ENCODE results near the gene NCAPD2.

Gene NCAPD2

GRCh38 chr12:6493497-6494257 is at the start of gene NCAPD2:
Gene NCAPD2 (plus strand): TSS chr12:6494102. CDS start chr12:6495099, 997 bp downstream.
- H3K27me3 ChIP-seq (ENCODE audit: low read depth): no peaks in the 10 kb centered on the region
- in situ Hi-C loops (cut with MboI; ENCODE audit: low sequenced_read_pairs): no loop called here
- DNase-seq (ENCODE audit: low spot score in 2 of 2): peak; percentile 97
- H3K4me3 ChIP-seq: peak within 1 kb of the TSS; percentile 81
- H3K4me1 ChIP-seq: peaks cover 21% of the 10 kb centered on the region
- H3K9me3 ChIP-seq: no peaks in the 10 kb centered on the region
- H3K36me3 ChIP-seq (replicated peaks): peaks cover 47% of the 10 kb centered on the region

GRCh38 chr12:6444704-6445688 is 48.9 kb upstream of the NCAPD2 start, which contains the start of gene CD27:
Gene CD27 (plus strand): TSS chr12:6444955. CDS start chr12:6445096, 141 bp downstream.
- DNase-seq (ENCODE audit: low spot score in 2 of 2): no peak
- no peaks in the 10 kb centered on the region for H3K36me3 ChIP-seq (replicated peaks)
- no peaks in the 10 kb centered on the region for H3K4me1 ChIP-seq
- H3K27me3 ChIP-seq (ENCODE audit: low read depth): 0 out of 2 replicates have a peak, but pooled peaks cover 3% of the 10 kb centered on the region
- no peaks in the 10 kb centered on the region for H3K9me3 ChIP-seq
- in situ Hi-C loops (cut with MboI; ENCODE audit: low sequenced_read_pairs): no loop called here
- no peak within 1 kb of the TSS for H3K4me3 ChIP-seq

- H3K27me3 ChIP-seq (ENCODE audit: low read depth): no peaks in the 10 kb centered on the region
- H3K9me3 ChIP-seq: no peaks in the 10 kb centered on the region
- H3K36me3 ChIP-seq (replicated peaks): no peaks in the 10 kb centered on the region
- no peak overlapping the region for H3K4me3 ChIP-seq
- no peak for DNase-seq (ENCODE audit: low spot score in 2 of 2)
- peaks cover 8% of the 10 kb centered on the region; the same call in 1 of the 2 replicates for H3K4me1 ChIP-seq
- in situ Hi-C loops (cut with MboI; ENCODE audit: low sequenced_read_pairs): loop anchor here (10.0 kb wide), 1 partner anchor 385 kb away; no protein-coding TSS in a partner anchor
Measured at GRCh38 chr12:6450091-6450868, 43.6 kb upstream of the NCAPD2 start.

- DNase-seq (ENCODE audit: low spot score in 2 of 2): no peak
- Histone ChIP-seq H3K27me3 (ENCODE audit: low read depth) (no peaks in the 10 kb centered on the region), H3K36me3 (replicated peaks) (no peaks in the 10 kb centered on the region), H3K4me3 (no peak overlapping the region), H3K9me3 (no peaks in the 10 kb centered on the region), H3K4me1 (peaks cover 8% of the 10 kb centered on the region; the same call in 1 of the 2 replicates)
- in situ Hi-C loops (cut with MboI; ENCODE audit: low sequenced_read_pairs): loop anchor here (10.0 kb wide), 1 partner anchor 386 kb away; no protein-coding TSS in a partner anchor
Measured at GRCh38 chr12:6450869-6451347, 43.0 kb upstream of the NCAPD2 start.

GRCh38 chr12:6451348-6452244 is 42.3 kb upstream of the NCAPD2 start, which contains the start of gene TAPBPL:
Gene TAPBPL (plus strand): TSS chr12:6452042. CDS start chr12:6452249, 207 bp downstream.
- Histone ChIP-seq H3K9me3 (no peaks in the 10 kb centered on the region), H3K36me3 (replicated peaks) (no peaks in the 10 kb centered on the region), H3K4me1 (peaks cover 8% of the 10 kb centered on the region; the same call in 1 of the 2 replicates), H3K27me3 (ENCODE audit: low read depth) (no peaks in the 10 kb centered on the region), H3K4me3 (no peak within 1 kb of the TSS; the same call in 1 of the 2 replicates)
- in situ Hi-C loops (cut with MboI; ENCODE audit: low sequenced_read_pairs): loop anchor here (10.0 kb wide), 1 partner anchor 387 kb away; no protein-coding TSS in a partner anchor
- DNase-seq (ENCODE audit: low spot score in 2 of 2): no peak

- H3K4me3 ChIP-seq: no peak overlapping the region; the same call in 1 of the 2 replicates
- H3K36me3 ChIP-seq (replicated peaks): no peaks in the 10 kb centered on the region
Measured at GRCh38 chr12:6452245-6452943, 41.5 kb upstream of the NCAPD2 start.

GRCh38 chr12:6452944-6453630 is 40.8 kb upstream of the NCAPD2 start:
- no peak overlapping the region for H3K4me3 ChIP-seq
- H3K4me1 ChIP-seq: peaks cover 8% of the 10 kb centered on the region; the same call in 1 of the 2 replicates
- no peaks in the 10 kb centered on the region for H3K9me3 ChIP-seq
- H3K36me3 ChIP-seq (replicated peaks): no peaks in the 10 kb centered on the region
- no peaks in the 10 kb centered on the region for H3K27me3 ChIP-seq (ENCODE audit: low read depth)
- in situ Hi-C loops (cut with MboI; ENCODE audit: low sequenced_read_pairs): loop anchor here (10.0 kb wide), 1 partner anchor 388 kb away; no protein-coding TSS in a partner anchor
- DNase-seq (ENCODE audit: low spot score in 2 of 2): no peak

More at GRCh38 chr12:6452245-6452943, 41.5 kb upstream of the NCAPD2 start:
- Histone ChIP-seq H3K4me1 (peaks cover 8% of the 10 kb centered on the region; the same call in 1 of the 2 replicates), H3K27me3 (ENCODE audit: low read depth) (no peaks in the 10 kb centered on the region), H3K9me3 (no peaks in the 10 kb centered on the region)
- in situ Hi-C loops (cut with MboI; ENCODE audit: low sequenced_read_pairs): loop anchor here (10.0 kb wide), 1 partner anchor 388 kb away; no protein-coding TSS in a partner anchor
- DNase-seq (ENCODE audit: low spot score in 2 of 2): no peak

- no peak for DNase-seq (ENCODE audit: low spot score in 2 of 2)
- in situ Hi-C loops (cut with MboI; ENCODE audit: low sequenced_read_pairs): loop anchor here (10.0 kb wide), 1 partner anchor 393 kb away; no protein-coding TSS in a partner anchor
Measured at GRCh38 chr12:6457220-6457945, 36.5 kb upstream of the NCAPD2 start.

GRCh38 chr12:6458281-6459003 is 35.5 kb upstream of the NCAPD2 start:
- no peak overlapping the region for H3K4me3 ChIP-seq
- peaks cover 13% of the 10 kb centered on the region for H3K36me3 ChIP-seq (replicated peaks)
- in situ Hi-C loops (cut with MboI; ENCODE audit: low sequenced_read_pairs): loop anchor here (10.0 kb wide), 1 partner anchor 394 kb away; no protein-coding TSS in a partner anchor

More at GRCh38 chr12:6457220-6457945, 36.5 kb upstream of the NCAPD2 start:
- H3K27me3 ChIP-seq (ENCODE audit: low read depth): no peaks in the 10 kb centered on the region
- no peak overlapping the region for H3K4me3 ChIP-seq
- H3K9me3 ChIP-seq: no peaks in the 10 kb centered on the region
- H3K36me3 ChIP-seq (replicated peaks): peaks cover 7% of the 10 kb centered on the region
- peaks cover under 1% of the 10 kb centered on the region; the same call in 1 of the 2 replicates for H3K4me1 ChIP-seq

GRCh38 chr12:6459004-6459337 is 34.9 kb upstream of the NCAPD2 start:
- H3K4me1 ChIP-seq: no peaks in the 10 kb centered on the region

More at GRCh38 chr12:6458281-6459003, 35.5 kb upstream of the NCAPD2 start:
- H3K9me3 ChIP-seq: no peaks in the 10 kb centered on the region
- no peak for DNase-seq (ENCODE audit: low spot score in 2 of 2)
- H3K27me3 ChIP-seq (ENCODE audit: low read depth): no peaks in the 10 kb centered on the region
- no peaks in the 10 kb centered on the region for H3K4me1 ChIP-seq

More at GRCh38 chr12:6459004-6459337, 34.9 kb upstream of the NCAPD2 start:
- no peaks in the 10 kb centered on the region for H3K27me3 ChIP-seq (ENCODE audit: low read depth)
- no peak for DNase-seq (ENCODE audit: low spot score in 2 of 2)
- no peaks in the 10 kb centered on the region for H3K9me3 ChIP-seq
- H3K36me3 ChIP-seq (replicated peaks): peaks cover 13% of the 10 kb centered on the region
- no peak overlapping the region for H3K4me3 ChIP-seq
- in situ Hi-C loops (cut with MboI; ENCODE audit: low sequenced_read_pairs): loop anchor here (10.0 kb wide), 1 partner anchor 394 kb away; no protein-coding TSS in a partner anchor
